Muscle of back (tissue), 11 donors: ENCODE data around the gene TIMM23B. TPM values are rescaled to one million over a fixed set of nuclear protein-coding genes. Genes with fewer than 3 reads are reported as not detected.
A peak's percentile ranks its signal among the peaks of the same experiment; 100 is the strongest.
"Not testable (repeated sequence)": the region's sequence is repeated elsewhere in the genome, so short reads cannot be mapped to it uniquely, and the experiment has no call there.

Experiments used
- DNase-seq, 3 donors: peaks; one replicate each; pipeline versions ENCODE4 v3.0.0 to v3.0.0-alpha.2; 2013
- polyA plus RNA-seq, 10 donors: library from polyadenylated mRNA; unstranded; fragments of 120-200 nt; gene quantifications; one replicate each; pipeline ENCODE4 v1.2.1, GENCODE V29; 2013; ENCODE audit not compliant: insufficient read length in 10 of 10

The TIMM23B gene
- polyA plus RNA-seq, 10 donors, result 10.2 to 26.7 (median 14.6) TPM

- not testable (repeated sequence) for DNase-seq
These were observed 29.6 kb downstream of the TIMM23B start for GRCh38 chr10:49971466-49971865.

- DNase-seq, result not testable (repeated sequence)
These were observed 30.2 kb downstream of the TIMM23B start for GRCh38 chr10:49972094-49972493.

- not testable (repeated sequence) for DNase-seq
These were observed 35.9 kb downstream of the TIMM23B start for GRCh38 chr10:49977756-49978155.

- DNase-seq, result not testable (repeated sequence)
These were observed 45.4 kb downstream of the TIMM23B start for GRCh38 chr10:49987207-49987606.

- DNase-seq, result not testable (repeated sequence)
These were observed 46.5 kb downstream of the TIMM23B start, which contains the start of gene AGAP6 for GRCh38 chr10:49988376-49988775. TSS of gene AGAP6 (plus strand) at chr10:49988406. CDS start at chr10:49988716, 310 bp downstream.

GRCh38 chr10:49995321-49995720, 53.5 kb downstream of the TIMM23B start:
- not testable (repeated sequence) for DNase-seq

GRCh38 chr10:50014024-50014423, 72.2 kb downstream of the TIMM23B start:
- DNase-seq, result not testable (repeated sequence)

GRCh38 chr10:50015596-50016220, 73.9 kb downstream of the TIMM23B start:
- DNase-seq, result not testable (repeated sequence)

GRCh38 chr10:50016926-50017325, 75.1 kb downstream of the TIMM23B start:
- not testable (repeated sequence) for DNase-seq

GRCh38 chr10:50017646-50018045, 75.8 kb downstream of the TIMM23B start:
- not testable (repeated sequence) for DNase-seq

- peak in 1 of 3 donors; percentile 3 for DNase-seq
These were observed 77.4 kb downstream of the TIMM23B start for GRCh38 chr10:50019279-50019678.

- DNase-seq, result not testable (repeated sequence)
These were observed 78.7 kb downstream of the TIMM23B start for GRCh38 chr10:50020451-50021024.

- no peak for DNase-seq
These were observed 79.8 kb downstream of the TIMM23B start for GRCh38 chr10:50021646-50022045.

Other genes starting within 250 kb of the TIMM23B start
- 1 to 10 TPM in 1 of 10 donors, under 1 TPM in 9; 0.25 to 1.2 (median 0.50) TPM for gene OGDHL, start 179.7 kb upstream of the TIMM23B start, polyA plus RNA-seq
- 10 to 100 TPM; 14.9 to 21.3 (median 18.4) TPM for gene PARG, start within 50 bp of the TIMM23B start, polyA plus RNA-seq
- gene AGAP6, start 46.4 kb downstream of the TIMM23B start, polyA plus RNA-seq, result 10 to 100 TPM in 5 of 10 donors, 1 to 10 TPM in 5; 7.1 to 31.0 (median 10.3) TPM
- gene WASHC2A, start 125.9 kb downstream of the TIMM23B start, polyA plus RNA-seq, result 10 to 100 TPM; 22.4 to 38.1 (median 31.4) TPM